ENCODE results near the gene LIPE.
"Not testable (repeated sequence)": the region's sequence is repeated elsewhere in the genome, so short reads cannot be mapped to it uniquely, and the experiment has no call there.

LIPE gene

DNA sequence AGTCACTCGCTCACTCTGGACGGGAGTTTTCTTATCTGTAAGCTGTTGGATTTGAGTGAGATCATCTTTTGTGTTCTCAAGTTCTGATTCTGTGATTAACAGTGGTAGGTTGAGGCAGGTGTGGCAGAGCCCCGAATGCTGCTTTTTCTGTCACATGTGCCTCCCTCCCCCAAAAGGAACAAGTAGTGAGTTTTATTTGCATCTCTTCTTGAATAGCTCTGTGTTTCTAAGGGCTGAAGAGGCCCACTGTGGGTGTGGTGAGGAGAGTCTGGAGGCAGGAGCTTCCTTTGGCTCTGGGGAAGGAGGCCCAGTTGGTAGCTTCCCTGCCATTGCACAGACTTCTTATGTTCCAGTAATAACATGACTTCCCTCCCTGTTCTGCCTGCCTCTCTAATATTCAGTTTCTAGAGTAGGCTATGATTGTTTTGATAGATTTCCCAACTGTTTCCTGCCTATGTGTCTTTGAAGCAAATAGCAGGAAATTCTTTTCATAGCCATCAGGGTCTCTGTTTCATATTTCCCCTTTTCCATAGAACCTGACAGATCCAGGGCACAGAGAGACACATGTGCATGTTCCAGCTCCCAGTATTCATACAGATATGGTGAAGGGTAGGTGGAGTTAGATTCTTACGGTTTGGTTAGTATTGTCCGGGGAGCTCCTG lies 39.5 kb upstream of the LIPE start:
- peaks cover 3 to 52% (median 33%) of the 10 kb centered on the region in 5 donors for H3K4me1 ChIP-seq (ENCODE audit: control insufficient read depth in 5 of 5, insufficient read depth in 5 of 5, low read length in 5 of 5)
- H3K36me3 ChIP-seq (ENCODE audit: control insufficient read depth in 5 of 5, insufficient read depth in 5 of 5, low read length in 5 of 5) = no peaks in the 10 kb centered on the region
- peak overlapping the region in 1 of 5 donors; percentile 9 for H3K4me3 ChIP-seq (ENCODE audit: low read depth in 1 of 5, low read length in 5 of 5)
- H3K9ac ChIP-seq (ENCODE audit: low read length in 5 of 5) = peak overlapping the region in 3 of 5 donors; percentile 31 to 57 (median 34)
- peak overlapping the region; percentile 57 for H3K27ac ChIP-seq (ENCODE audit: low read depth, low read length)
- H3K9me3 ChIP-seq (ENCODE audit: control insufficient read depth in 5 of 5, low read length in 5 of 5) = no peaks in the 10 kb centered on the region
- H3K27me3 ChIP-seq (ENCODE audit: control insufficient read depth in 5 of 5, insufficient read depth in 4 of 5, low read length in 5 of 5) = no peaks in the 10 kb centered on the region

DNA sequence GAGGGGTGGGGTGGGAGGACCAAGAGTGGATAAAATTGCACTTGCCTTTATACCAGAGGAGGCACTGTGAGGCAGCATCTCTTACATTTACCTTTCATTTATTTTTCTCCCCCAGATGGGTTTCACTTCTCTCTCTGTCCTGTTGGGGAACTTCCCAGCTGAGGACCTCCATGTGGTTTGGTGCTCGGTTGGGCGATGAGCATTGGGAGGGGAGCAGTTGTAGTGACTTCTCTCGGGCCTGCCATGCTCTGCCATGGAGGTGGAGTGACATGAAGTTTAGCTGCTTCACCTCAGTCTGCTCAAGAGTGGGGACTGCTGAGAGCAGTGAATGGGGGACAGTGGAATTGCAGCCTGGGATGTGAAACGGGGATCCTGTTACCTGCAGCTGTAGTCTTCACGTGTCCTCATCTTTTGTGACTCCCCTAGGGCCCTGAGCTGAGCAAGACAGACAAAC lies 38.7 kb upstream of the LIPE start:
- Histone ChIP-seq H3K27ac (ENCODE audit: low read depth, low read length) (peak overlapping the region; percentile 57), H3K9ac (ENCODE audit: low read length in 5 of 5) (peak overlapping the region in 2 of 5 donors; percentile 31 to 51), H3K27me3 (ENCODE audit: control insufficient read depth in 5 of 5, insufficient read depth in 4 of 5, low read length in 5 of 5) (no peaks in the 10 kb centered on the region)

GRCh38 chr19:42461700-42462324 lies 34.6 kb upstream of the LIPE start:
- Histone ChIP-seq H3K27ac (ENCODE audit: low read depth, low read length) (no peak overlapping the region), H3K4me1 (ENCODE audit: control insufficient read depth in 5 of 5, insufficient read depth in 5 of 5, low read length in 5 of 5) (peaks cover 0 to 25% (median 12%) of the 10 kb centered on the region in 5 donors), H3K27me3 (ENCODE audit: control insufficient read depth in 5 of 5, insufficient read depth in 4 of 5, low read length in 5 of 5) (no peaks in the 10 kb centered on the region), H3K9ac (ENCODE audit: low read length in 5 of 5) (no peak overlapping the region), H3K36me3 (ENCODE audit: control insufficient read depth in 5 of 5, insufficient read depth in 5 of 5, low read length in 5 of 5) (peaks cover 0 to 5% (median 2%) of the 10 kb centered on the region in 5 donors), H3K9me3 (ENCODE audit: control insufficient read depth in 5 of 5, low read length in 5 of 5) (no peaks in the 10 kb centered on the region), H3K4me3 (ENCODE audit: low read depth in 1 of 5, low read length in 5 of 5) (no peak overlapping the region)

More for the DNA sequence above, 38.7 kb upstream of the LIPE start:
- H3K4me3 ChIP-seq (ENCODE audit: low read depth in 1 of 5, low read length in 5 of 5) = no peak overlapping the region
- no peaks in the 10 kb centered on the region for H3K36me3 ChIP-seq (ENCODE audit: control insufficient read depth in 5 of 5, insufficient read depth in 5 of 5, low read length in 5 of 5)
- H3K9me3 ChIP-seq (ENCODE audit: control insufficient read depth in 5 of 5, low read length in 5 of 5) = no peaks in the 10 kb centered on the region
- H3K4me1 ChIP-seq (ENCODE audit: control insufficient read depth in 5 of 5, insufficient read depth in 5 of 5, low read length in 5 of 5) = peaks cover 3 to 48% (median 25%) of the 10 kb centered on the region in 5 donors

DNA sequence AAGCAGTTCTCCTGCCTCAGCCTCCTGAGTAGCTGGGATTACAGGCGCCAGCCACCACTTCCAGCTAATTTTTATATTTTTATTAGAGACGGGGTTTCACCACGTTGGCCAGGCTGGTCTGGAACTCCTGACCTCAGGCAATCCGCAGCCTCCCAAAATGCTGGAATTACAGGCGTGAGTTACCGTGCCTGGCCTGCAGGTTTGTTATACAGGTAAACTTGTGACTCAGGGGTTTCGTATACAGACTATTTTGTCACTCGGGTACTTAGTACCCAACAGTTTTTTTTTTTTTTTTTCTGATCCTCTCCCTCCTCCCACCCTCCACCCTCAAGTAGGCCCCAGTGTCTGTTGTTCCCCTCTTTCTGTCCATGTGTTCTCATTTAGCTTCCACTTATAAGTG lies 34.0 kb upstream of the LIPE start:
- H3K36me3 ChIP-seq (ENCODE audit: control insufficient read depth in 5 of 5, insufficient read depth in 5 of 5, low read length in 5 of 5); H3K4me3 ChIP-seq (ENCODE audit: low read depth in 1 of 5, low read length in 5 of 5); H3K27me3 ChIP-seq (ENCODE audit: control insufficient read depth in 5 of 5, insufficient read depth in 4 of 5, low read length in 5 of 5); H3K27ac ChIP-seq (ENCODE audit: low read depth, low read length); H3K9me3 ChIP-seq (ENCODE audit: control insufficient read depth in 5 of 5, low read length in 5 of 5); H3K9ac ChIP-seq (ENCODE audit: low read length in 5 of 5): not testable (repeated sequence)
- H3K4me1 ChIP-seq (ENCODE audit: control insufficient read depth in 5 of 5, insufficient read depth in 5 of 5, low read length in 5 of 5) = peaks cover 0 to 19% (median 7%) of the 10 kb centered on the region in 5 donors

- Histone ChIP-seq H3K9me3 (ENCODE audit: control insufficient read depth in 5 of 5, low read length in 5 of 5) (no peaks in the 10 kb centered on the region), H3K9ac (ENCODE audit: low read length in 5 of 5) (no peak overlapping the region), H3K27ac (ENCODE audit: low read depth, low read length) (no peak overlapping the region), H3K4me1 (ENCODE audit: control insufficient read depth in 5 of 5, insufficient read depth in 5 of 5, low read length in 5 of 5) (peaks cover 0 to 16% (median 7%) of the 10 kb centered on the region in 5 donors), H3K4me3 (ENCODE audit: low read depth in 1 of 5, low read length in 5 of 5) (no peak overlapping the region), H3K27me3 (ENCODE audit: control insufficient read depth in 5 of 5, insufficient read depth in 4 of 5, low read length in 5 of 5) (no peaks in the 10 kb centered on the region), H3K36me3 (ENCODE audit: control insufficient read depth in 5 of 5, insufficient read depth in 5 of 5, low read length in 5 of 5) (peaks cover 0 to 5% (median 2%) of the 10 kb centered on the region in 5 donors)
These were observed 32.7 kb upstream of the LIPE start for GRCh38 chr19:42459926-42460325.

- H3K27ac ChIP-seq (ENCODE audit: low read depth, low read length) = no peak overlapping the region
- H3K4me3 ChIP-seq (ENCODE audit: low read depth in 1 of 5, low read length in 5 of 5) = no peak overlapping the region
- H3K4me1 ChIP-seq (ENCODE audit: control insufficient read depth in 5 of 5, insufficient read depth in 5 of 5, low read length in 5 of 5) = peaks cover 0 to 29% (median 13%) of the 10 kb centered on the region in 5 donors
- no peaks in the 10 kb centered on the region for H3K9me3 ChIP-seq (ENCODE audit: control insufficient read depth in 5 of 5, low read length in 5 of 5)
- H3K9ac ChIP-seq (ENCODE audit: low read length in 5 of 5) = no peak overlapping the region
- no peaks in the 10 kb centered on the region for H3K27me3 ChIP-seq (ENCODE audit: control insufficient read depth in 5 of 5, insufficient read depth in 4 of 5, low read length in 5 of 5)
- H3K36me3 ChIP-seq (ENCODE audit: control insufficient read depth in 5 of 5, insufficient read depth in 5 of 5, low read length in 5 of 5) = peaks cover 0 to 5% (median 2%) of the 10 kb centered on the region in 5 donors
These were observed 28.5 kb upstream of the LIPE start for GRCh38 chr19:42455621-42456081.

GRCh38 chr19:42455086-42455485 lies 27.9 kb upstream of the LIPE start:
- Histone ChIP-seq H3K27ac (ENCODE audit: low read depth, low read length) (no peak overlapping the region), H3K27me3 (ENCODE audit: control insufficient read depth in 5 of 5, insufficient read depth in 4 of 5, low read length in 5 of 5) (no peaks in the 10 kb centered on the region), H3K4me1 (ENCODE audit: control insufficient read depth in 5 of 5, insufficient read depth in 5 of 5, low read length in 5 of 5) (peaks cover 0 to 34% (median 18%) of the 10 kb centered on the region in 5 donors), H3K9me3 (ENCODE audit: control insufficient read depth in 5 of 5, low read length in 5 of 5) (no peaks in the 10 kb centered on the region), H3K4me3 (ENCODE audit: low read depth in 1 of 5, low read length in 5 of 5) (no peak overlapping the region), H3K36me3 (ENCODE audit: control insufficient read depth in 5 of 5, insufficient read depth in 5 of 5, low read length in 5 of 5) (peaks cover 0 to 3% (median 2%) of the 10 kb centered on the region in 5 donors), H3K9ac (ENCODE audit: low read length in 5 of 5) (no peak overlapping the region)

DNA sequence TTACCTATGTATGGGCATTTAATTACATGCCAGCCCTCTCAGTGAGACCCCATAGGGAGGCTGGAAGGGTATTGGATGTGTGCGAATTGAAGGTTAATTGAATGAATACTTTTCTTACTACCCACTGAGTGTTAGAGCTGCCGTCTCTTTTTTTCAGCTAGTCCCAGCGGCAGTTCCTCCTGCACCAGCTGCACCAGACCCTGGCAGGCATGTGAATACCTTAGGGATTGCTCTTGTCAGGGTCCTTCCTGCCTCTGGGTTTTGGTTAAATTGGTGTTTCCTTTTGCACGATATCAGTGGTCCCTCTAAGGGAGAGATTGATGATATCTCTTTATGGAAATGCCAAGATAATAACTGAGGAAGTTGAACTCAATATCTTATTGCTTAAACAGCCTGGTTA lies 25.4 kb upstream of the LIPE start:
- H3K4me3 ChIP-seq (ENCODE audit: low read depth in 1 of 5, low read length in 5 of 5) = no peak overlapping the region
- no peaks in the 10 kb centered on the region for H3K27me3 ChIP-seq (ENCODE audit: control insufficient read depth in 5 of 5, insufficient read depth in 4 of 5, low read length in 5 of 5)
- H3K36me3 ChIP-seq (ENCODE audit: control insufficient read depth in 5 of 5, insufficient read depth in 5 of 5, low read length in 5 of 5) = no peaks in the 10 kb centered on the region
- H3K9ac ChIP-seq (ENCODE audit: low read length in 5 of 5) = no peak overlapping the region
- no peaks in the 10 kb centered on the region for H3K9me3 ChIP-seq (ENCODE audit: control insufficient read depth in 5 of 5, low read length in 5 of 5)
- peaks cover 0 to 44% (median 26%) of the 10 kb centered on the region in 5 donors for H3K4me1 ChIP-seq (ENCODE audit: control insufficient read depth in 5 of 5, insufficient read depth in 5 of 5, low read length in 5 of 5)
- H3K27ac ChIP-seq (ENCODE audit: low read depth, low read length) = no peak overlapping the region

DNA sequence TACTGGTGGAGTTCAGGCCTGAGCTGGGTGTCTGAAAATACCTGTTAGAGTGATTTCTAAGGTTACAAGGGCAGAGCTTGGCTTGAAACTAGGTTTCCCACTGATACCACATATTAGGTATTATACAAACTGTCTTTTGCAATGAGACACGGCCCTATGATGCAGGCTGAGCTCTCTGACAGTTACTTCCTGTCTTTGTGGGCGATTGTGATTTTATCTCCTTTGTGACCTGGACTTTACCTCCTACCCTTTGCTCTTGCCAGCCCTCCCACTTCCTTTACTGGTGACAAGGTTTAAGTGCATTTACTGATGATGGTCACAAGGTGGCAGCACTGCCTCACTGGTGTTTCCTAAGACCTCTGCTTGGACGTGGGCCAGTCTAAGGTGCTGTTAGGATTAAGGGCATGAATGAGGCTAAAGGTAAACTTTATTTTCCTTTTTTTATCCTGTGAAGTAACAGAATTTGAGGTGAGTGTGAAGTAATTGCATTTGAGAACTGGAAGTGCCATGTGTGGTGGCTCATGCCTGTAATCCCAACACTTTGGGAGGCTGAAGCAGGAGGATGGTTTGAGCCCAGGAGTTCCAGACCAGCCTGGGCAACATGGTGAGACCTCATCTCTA lies 23.2 kb upstream of the LIPE start:
- Histone ChIP-seq H3K4me1 (ENCODE audit: control insufficient read depth in 5 of 5, insufficient read depth in 5 of 5, low read length in 5 of 5) (peaks cover 0 to 36% (median 19%) of the 10 kb centered on the region in 5 donors), H3K27ac (ENCODE audit: low read depth, low read length) (peak overlapping the region; percentile 60), H3K36me3 (ENCODE audit: control insufficient read depth in 5 of 5, insufficient read depth in 5 of 5, low read length in 5 of 5) (no peaks in the 10 kb centered on the region), H3K9ac (ENCODE audit: low read length in 5 of 5) (peak overlapping the region in 1 of 5 donors; percentile 16), H3K9me3 (ENCODE audit: control insufficient read depth in 5 of 5, low read length in 5 of 5) (no peaks in the 10 kb centered on the region), H3K27me3 (ENCODE audit: control insufficient read depth in 5 of 5, insufficient read depth in 4 of 5, low read length in 5 of 5) (no peaks in the 10 kb centered on the region), H3K4me3 (ENCODE audit: low read depth in 1 of 5, low read length in 5 of 5) (no peak overlapping the region)

GRCh38 chr19:42448306-42448705 lies 21.1 kb upstream of the LIPE start:
- not testable (repeated sequence) for H3K36me3 ChIP-seq (ENCODE audit: control insufficient read depth in 5 of 5, insufficient read depth in 5 of 5, low read length in 5 of 5); H3K4me3 ChIP-seq (ENCODE audit: low read depth in 1 of 5, low read length in 5 of 5); H3K27me3 ChIP-seq (ENCODE audit: control insufficient read depth in 5 of 5, insufficient read depth in 4 of 5, low read length in 5 of 5); H3K27ac ChIP-seq (ENCODE audit: low read depth, low read length); H3K9ac ChIP-seq (ENCODE audit: low read length in 5 of 5); H3K9me3 ChIP-seq (ENCODE audit: control insufficient read depth in 5 of 5, low read length in 5 of 5)
- peaks cover 0 to 34% (median 19%) of the 10 kb centered on the region in 5 donors for H3K4me1 ChIP-seq (ENCODE audit: control insufficient read depth in 5 of 5, insufficient read depth in 5 of 5, low read length in 5 of 5)

Measured in subcutaneous abdominal adipose tissue (tissue), 5 donors.